ENCODE measurements around the gene MZT2A.
A peak's percentile ranks its signal among the peaks of the same experiment; 100 is the strongest.
"Not testable (repeated sequence)": the region's sequence is repeated elsewhere in the genome, so short reads cannot be mapped to it uniquely, and the experiment has no call there.

MZT2A gene

DNA sequence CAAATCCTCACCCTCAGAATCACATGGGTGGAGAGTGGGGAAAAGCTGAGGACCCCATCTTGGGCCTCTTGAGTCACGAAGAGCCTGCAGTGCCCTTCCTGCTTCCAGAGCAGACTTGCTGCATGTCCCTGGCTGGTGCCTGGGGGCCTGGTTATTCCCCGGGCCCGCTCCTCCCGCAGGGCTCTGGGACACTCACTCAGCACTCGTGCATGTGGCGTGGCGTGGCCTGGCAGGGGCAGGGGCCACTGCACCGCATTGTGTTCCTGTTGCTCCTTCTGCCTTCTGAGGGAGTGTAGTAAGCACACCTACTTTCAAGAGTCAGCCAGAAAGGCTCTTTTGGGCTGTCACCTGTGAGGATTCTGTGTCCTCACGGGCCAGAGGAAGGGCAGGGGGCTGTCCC is 17.4 kb upstream of the MZT2A start:
- TF ChIP-seq POLR2A (IDR thresholded peaks at IDR 0.05; ENCODE audit: low read length), result no peak
- TF ChIP-seq GATA1 (IDR thresholded peaks at IDR 0.05; ENCODE audit: low read depth, low read length), result no peak

DNA sequence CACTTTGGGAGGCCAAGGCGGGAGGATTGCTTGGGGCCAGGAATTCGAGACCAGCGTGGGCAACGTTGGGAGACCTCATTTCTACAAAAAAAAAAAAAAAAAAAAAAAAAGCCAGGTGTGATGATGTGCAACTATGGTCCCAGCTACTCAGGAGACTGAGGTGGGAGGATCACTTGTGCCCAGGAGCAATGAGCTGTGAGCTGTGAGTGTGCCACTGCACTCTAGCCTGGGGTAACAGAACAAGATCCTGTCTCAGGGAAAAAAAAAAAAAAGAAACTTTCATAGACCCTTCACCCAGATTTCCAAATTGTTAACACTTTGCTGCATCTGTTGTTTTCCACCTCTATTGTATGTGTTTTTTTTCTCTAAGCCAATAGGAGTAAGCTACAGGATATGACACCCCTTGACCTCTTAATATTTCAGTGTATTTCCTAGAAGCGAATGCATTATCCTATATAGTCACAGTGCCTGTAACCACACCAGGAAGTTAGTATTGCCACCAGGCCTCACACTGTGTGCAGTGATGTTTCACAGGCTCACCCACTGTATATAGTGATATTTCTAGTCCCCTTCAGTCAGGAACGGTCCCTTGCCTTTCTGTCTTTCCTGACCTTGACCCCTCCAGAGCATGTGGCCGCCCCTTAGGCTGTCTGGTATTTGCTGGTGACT is 12.0 kb upstream of the MZT2A start:
- not testable (repeated sequence) for DNase-seq

More for the DNA sequence above, 17.4 kb upstream of the MZT2A start:
- no peak for DNase-seq

DNA sequence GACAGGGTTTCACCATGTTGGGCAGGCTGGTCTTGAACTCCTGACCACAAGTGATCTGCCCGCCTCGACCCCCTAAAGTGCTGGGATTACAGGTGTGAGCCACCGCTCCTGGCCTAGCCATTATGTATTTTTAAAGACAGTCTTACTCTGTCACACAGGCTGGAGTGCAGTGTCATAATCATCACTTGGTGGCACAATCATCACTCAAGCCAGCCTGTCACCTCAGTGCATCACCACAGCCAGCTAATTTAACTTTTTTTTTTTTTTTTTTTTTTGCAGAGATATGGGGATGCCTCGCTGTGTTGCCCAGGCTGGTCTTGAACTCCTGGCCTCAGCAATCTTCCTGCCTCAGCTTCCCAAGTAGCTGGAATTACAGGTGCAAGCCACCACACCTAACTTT is 11.4 kb upstream of the MZT2A start:
- not testable (repeated sequence) for DNase-seq

DNA sequence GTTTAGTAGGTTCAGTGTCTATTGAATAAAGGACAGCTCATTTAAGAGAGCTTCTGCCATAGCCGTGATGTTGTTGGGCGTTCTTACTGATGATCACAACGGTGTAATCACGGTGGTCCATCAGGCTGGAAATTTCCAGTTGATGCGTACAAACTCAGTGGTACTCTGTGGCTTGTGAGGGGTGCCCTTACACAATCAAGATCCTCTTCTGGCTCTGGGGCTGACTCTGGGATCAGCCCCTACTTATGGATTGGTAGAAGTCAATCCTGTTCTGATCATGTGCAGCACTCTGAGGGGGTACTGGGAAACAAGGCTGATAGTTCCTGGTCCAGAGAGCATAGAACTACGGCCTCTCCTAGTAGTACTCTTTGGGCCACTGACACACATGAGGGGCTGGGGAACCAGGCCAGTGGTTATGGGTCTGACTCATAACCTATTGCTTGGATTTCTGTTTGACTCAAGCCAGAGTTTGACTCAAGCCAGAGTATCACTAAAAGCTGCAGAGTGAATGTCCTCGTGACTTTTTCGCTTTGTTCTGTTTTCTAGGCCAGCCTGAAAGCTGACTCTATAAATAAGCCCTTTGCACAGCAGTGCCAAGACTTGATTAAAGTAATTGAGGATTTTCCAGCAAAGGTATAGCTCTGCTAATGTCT is 6.2 kb upstream of the MZT2A start:
- DNase-seq, result not testable (repeated sequence)

DNA sequence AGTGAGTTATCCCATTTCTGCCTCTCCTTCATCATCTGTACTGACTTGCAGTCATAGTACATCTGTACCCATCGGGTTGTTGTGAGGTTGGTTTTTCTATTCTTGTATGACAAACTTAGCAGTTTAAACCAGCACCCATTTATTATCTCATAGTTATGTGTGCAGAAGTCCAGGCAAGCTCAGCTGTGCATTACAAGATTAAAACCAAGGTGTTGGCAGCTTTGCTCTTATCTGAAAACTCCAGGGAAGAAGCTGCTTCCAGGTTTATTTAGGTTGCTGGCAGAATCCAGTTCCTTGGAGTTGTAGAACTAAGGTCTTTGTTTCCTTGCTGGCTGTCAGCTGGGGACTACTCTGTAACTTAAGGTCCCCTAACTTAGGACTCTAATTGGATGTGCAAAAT is 3.3 kb upstream of the MZT2A start:
- peak; percentile 9 to 57 for DNase-seq

DNA sequence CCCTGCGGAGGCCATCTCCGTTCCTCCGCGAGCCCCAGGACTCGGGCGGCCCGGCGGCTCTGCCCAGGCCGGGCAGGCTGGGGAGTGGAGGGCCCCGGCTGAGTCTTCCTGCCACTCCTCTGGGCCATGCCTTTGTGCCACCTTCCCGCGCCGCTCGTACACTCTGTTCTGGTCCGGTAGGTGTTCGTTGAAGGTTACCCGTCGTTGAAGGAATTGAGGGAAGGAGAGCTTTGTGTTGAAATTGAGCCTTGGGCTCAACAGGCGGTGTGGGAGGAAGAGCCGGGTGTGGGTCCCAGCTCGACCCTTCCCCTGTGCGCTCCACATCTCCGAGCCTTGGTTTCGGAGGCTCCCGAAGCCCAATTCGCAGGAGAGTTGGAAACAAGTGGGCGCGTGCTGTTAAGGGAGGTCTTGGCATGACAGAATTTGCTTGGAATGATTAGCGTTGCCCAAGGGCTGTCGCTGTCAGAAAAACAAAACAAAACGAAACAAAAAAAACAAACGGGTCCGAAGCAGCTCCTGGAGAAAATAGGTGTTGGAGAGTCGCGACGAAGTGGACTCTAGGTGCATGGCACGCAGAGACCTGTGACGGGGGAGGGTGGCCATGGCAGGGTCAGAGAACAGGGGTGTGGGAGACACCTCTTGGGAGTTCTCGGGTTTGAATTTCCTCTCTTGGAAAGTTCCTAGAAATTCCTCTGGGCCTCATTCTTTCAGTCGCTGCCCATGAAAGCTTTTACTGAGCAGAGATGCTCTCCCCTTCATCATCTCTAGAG is 1.2 kb upstream of the MZT2A start:
- TF ChIP-seq GATA1 (IDR thresholded peaks at IDR 0.05; ENCODE audit: low read depth, low read length) (no peak), POLR2A (IDR thresholded peaks at IDR 0.05; ENCODE audit: low read length) (peak; percentile 19)
- DNase-seq, result peak in 1 of 2 experiments; percentile 58

DNA sequence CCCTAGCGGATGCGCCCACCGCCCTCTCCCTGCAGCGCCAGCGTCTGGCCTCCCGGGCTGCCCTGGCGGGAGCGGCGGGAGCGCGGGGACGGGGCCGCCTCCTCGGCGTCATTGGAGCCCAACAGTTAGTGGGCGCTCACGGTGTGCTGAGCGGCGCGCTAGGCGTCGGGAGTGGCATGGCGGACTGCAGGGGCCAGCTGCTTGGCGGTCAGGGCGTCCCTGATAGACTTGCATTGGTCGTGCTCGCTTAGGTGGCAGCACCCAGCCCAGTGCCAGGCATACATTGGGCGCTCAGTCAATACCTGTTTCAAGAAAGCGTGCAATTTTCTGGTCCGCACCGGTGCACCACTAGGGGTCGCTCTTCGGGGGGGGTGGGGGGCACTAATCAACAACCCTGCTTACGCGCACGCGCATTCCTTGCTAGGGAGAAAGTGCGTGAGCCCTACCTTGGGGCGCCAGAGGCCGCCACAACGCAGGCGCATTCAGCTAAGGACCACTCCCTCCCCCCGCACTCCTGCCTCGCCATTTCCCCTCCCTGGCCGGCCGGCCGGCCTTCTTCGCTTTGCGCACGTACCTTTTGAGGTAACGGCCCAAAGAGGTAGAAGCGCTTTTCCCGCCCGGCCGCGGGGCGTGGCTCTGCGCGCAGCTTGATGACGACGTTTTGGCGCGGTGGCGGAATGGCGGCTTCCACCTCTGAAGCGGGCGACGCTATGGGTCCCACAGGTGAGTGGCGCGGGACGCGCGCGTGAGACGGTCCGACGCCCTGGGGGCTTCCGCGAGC is 411 bp upstream of the MZT2A start:
- DNase-seq, result peak; percentile 96 to 97
- TF ChIP-seq GATA1 (IDR thresholded peaks at IDR 0.05; ENCODE audit: low read depth, low read length), result no peak
- peak; percentile 73 for TF ChIP-seq POLR2A (IDR thresholded peaks at IDR 0.05; ENCODE audit: low read length)

DNA sequence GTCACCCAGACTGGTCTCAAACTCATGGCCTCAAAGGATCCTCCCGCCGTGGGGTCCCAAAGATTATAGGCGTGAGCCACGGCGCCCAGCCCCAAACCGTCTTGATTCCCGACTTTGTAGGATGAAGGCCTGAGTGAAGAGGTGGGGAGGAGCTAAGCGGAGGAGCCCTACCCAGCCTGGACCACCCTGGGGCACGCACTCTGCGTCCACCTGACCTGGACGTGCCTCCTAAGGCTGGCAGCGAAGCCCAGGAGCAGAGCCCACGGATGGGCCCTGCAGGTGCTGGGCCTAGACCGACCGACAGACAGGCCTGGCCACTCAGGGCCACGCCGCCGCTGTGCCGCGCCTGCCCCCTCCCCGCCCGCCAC is 744 bp downstream of the MZT2A start:
- peak; percentile 30 to 44 for DNase-seq

DNA sequence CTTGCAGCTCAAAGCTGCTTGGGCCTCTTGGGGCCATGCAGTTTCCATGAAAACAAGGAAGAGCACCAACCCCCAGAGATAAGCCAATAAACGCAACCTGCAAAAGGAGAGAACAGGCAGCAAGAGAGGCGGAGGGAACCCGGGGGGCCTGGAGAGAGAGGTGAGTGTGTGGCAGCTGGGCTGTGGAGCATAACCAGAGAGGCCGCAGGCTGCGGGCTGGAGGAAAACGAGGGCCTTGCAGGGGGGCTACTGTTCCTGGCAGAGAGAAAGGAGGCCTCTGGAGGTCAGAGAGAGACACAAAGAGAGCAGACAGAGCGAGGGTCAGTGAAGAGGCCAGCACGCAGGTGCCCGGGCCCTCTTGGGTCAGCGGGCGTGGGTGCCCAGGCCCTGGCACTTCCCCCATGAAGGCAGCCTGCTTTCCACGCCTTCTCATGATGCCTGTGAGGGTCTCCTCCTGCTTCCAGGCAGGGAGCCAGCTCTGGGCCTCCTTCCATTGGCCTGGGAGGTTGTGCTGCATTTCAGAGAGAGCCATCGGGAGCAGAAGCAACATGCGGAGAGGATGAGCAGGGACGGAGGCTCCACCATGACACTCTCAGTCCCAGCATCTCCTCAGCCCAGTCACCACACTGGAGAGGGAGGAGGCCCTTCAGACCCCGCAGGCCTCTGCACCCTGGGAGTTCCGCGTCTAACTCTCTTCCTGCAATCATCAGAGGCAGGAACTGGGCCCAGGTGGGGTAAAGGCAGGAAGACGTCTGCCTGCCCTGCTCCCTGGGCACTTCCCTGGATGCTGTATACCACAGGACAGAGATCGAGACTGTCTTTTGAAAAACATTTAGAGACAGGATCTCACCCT is 1.4 kb downstream of the MZT2A start:
- DNase-seq, result peak; percentile 30 to 44

DNA sequence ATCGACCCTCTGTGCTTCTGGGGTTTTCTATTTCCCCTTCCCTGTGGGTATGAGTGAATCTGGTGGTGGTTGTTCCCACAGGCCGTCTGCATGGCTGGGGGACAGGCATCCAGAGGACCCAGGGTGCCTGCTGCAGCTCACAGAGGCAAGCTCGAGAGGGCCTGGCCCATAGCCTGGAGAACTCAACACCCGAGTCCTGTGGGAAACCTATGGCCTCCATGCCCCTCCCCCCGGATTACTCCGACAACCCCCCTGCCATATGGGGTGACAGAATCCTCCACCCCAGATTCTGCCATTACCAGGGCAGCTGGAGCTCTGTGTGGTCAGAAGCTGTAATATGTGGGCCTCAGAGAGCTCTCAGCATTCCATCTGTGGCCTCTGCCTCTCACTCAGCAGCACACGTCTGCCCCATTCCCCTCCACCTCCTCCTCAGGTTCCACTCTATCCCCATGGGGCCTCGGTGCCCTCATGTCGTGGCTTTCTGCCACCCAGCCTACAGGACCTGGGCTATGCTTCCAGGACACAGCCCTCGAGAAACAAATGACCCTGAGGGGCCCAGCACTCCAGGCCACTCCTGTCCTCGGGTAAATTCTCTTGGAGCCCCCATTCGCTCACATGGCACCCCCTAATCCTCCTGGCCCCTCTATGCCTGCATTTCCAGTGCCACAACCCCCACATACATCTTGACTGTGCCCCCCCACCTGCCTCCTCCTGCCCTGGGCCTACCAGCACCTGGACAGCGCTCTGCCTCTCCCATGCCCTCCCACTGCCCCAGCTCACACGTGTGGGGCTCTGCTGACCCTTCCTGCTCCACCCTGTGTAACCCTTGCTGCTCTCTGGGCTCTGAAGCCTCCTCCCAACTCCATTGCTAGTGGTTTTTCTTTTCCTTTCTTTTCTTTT is 3.6 kb downstream of the MZT2A start:
- no peak for DNase-seq
- TF ChIP-seq POLR2A (IDR thresholded peaks at IDR 0.05; ENCODE audit: low read length), result no peak
- no peak for TF ChIP-seq GATA1 (IDR thresholded peaks at IDR 0.05; ENCODE audit: low read depth, low read length)

DNA sequence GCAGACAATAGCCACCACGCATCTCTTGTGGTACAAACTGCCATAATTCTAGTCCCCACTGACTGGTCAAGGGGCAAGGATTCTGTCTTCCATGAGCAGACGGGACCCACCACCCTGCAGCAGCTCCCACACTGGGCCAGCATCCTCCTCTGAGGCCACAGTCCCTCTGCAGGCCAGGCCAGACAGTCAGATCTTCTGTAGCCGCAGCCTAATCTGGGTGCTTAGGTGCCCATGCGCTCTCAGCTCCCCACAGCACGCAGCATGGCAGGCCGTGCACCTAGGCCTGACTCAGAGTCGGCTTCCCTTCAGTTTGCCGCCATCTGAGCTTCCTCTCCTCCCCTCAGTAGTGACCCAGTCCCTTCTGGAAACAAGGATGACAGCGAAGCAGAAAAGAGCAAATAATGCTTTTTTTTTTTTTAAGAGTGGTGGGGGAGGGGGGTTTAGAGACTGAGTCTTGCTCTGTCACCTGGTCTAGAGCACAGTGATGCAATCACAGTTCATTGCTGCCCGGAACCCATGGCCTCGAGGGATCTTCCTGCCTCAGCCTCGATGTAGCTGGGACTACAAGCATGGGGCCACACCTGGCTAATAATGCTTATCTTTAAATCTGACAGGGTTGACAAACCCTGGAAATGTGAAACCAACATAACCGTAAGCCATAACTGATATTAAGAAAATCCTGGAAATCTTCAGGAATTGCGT is 5.8 kb downstream of the MZT2A start:
- DNase-seq, result not testable (repeated sequence)

DNA sequence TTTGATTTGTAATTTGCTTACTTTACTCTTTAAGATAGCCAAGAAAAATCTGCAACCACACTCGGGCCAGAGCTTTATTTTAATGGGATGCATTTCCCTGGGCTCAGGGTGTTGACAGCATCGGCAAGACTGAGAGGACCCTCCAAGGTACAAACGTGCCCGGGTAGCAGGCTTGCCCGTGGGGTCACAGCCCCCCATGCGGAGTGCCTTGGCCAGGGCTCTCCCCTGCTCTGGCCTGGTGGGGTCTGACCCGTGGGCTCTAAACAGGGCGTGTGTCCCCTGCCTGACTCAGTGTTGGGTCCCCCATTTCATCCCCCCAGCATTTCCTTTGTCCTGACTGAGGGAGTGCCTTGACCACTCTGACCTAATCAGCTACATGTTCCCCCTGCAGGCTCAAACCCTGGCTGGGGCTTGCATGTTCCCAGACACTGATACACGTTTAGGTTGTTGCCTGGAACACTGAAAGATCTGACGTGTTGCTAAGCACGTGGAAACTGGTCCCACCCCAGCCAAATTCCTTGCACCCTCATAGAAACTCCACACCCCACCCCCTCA is 7.2 kb downstream of the MZT2A start:
- DNase-seq, result not testable (repeated sequence)

DNA sequence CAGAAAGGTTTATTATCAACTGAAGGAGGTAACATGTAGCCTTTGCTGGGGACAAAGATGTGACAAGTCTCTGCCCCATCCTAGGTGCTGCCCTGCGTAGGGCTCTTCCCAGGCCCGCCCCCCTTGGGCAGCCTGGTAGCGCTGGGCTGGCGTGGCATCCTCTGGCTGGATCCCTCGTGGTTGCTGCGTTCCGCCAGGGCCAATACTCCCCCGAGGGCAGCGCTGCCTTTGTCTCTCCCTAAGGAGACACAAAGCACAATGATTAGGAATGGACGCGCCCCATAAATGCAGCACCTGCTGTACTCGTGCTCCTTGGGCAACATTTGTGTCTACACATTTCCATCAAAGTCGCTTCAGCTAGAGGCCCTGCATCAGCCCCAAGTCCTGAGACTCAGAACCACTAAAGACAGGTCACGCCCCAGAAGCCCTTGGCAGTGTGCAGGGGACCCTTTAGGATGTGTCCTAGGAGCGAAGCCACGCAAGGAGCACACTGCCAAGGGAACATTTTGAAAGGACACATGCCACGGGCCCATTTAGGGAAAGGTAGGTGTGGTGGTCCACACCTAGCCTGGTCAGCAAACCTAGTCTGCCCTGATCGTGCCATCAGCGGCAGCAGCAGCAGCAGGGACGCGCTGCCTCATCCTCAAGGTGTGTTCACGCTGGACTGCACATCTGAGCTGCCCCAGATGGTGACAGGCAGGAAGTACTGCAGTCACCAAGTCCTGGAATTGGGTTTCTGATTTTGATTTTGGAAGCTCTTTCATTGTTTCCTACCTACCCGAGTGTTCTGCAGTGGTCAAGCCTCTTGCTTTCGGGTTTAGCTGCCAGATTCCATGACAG is 8.0 kb downstream of the MZT2A start:
- DNase-seq, result not testable (repeated sequence)

DNA sequence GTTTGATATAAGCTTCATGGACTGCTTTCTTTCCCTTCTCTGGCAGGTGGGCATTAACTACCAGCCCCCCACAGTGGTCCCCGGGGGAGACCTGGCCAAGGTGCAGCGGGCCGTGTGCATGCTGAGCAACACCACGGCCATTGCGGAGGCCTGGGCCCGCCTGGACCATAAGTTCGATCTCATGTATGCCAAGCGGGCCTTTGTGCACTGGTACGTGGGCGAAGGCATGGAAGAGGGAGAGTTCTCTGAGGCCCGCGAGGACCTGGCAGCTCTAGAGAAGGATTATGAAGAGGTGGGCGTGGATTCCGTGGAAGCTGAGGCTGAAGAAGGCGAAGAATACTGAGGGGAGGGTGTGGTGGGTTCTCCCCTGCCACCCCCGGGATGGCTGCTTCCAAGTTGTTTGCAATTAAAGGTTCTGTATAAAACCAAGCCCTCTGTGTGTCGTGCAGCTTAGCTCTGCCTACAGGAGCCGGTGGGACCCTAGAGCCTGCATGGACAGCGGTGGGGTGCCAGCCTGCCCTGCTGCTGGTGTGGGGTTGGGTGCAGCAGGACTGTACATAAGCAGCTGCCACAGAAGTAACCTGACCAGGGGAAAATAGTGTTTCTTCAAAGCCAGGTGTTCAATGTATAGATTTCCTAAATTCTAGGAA is 9.6 kb downstream of the MZT2A start:
- DNase-seq, result not testable (repeated sequence)

DNA sequence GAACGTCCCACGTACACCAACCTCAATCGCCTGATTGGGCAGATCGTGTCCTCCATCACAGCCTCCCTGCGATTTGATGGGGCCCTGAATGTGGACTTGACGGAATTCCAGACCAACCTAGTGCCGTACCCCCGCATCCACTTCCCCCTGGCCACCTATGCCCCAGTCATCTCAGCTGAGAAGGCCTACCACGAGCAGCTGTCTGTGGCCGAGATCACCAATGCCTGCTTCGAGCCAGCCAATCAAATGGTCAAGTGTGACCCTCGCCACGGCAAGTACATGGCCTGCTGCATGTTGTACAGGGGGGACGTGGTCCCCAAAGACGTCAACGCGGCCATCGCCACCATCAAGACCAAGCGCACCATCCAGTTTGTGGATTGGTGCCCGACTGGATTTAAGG is 11.8 kb downstream of the MZT2A start:
- DNase-seq, result not testable (repeated sequence)

DNA sequence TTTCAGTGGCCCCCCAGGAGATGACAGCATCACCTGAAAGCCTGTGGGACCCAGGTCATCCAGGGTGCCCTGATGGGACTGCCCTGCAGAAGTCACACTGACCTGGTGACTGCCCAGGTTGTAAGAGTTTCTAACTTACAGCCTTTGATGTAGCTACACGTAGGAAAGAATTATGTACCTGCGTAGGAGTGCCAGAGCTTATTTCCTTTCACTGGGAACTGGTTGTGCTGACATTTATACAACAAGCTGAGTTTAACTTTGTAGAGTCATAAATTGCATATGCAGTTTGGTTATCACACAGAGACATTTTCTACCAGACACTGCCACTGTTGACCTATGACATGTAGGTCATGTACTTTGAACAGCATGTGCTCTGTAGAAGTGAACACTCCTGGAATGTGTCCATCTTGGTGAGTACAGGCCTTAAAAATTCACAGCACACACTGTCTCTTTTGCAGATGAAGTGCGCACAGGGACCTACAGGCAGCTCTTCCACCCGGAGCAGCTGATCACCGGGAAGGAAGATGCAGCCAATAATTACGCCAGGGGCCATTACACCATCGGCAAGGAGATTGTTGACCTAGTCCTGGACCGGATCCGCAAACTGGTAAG is 13.2 kb downstream of the MZT2A start:
- DNase-seq, result not testable (repeated sequence)
